GM21390 (cell line): Measurements from ENCODE around the gene GOLGA6L4.
A peak's percentile ranks its signal among the peaks of the same experiment; 100 is the strongest.
"Not testable (repeated sequence)": the region's sequence is repeated elsewhere in the genome, so short reads cannot be mapped to it uniquely, and the experiment has no call there.

ENCODE experiments used
- ATAC-seq: cut with Tn5 transposase; IDR thresholded peaks from one replicate; pipeline ENCODE4 v1.9.1; 2021; ENCODE audit not compliant: unreplicated experiment

Gene GOLGA6L4, protein sequence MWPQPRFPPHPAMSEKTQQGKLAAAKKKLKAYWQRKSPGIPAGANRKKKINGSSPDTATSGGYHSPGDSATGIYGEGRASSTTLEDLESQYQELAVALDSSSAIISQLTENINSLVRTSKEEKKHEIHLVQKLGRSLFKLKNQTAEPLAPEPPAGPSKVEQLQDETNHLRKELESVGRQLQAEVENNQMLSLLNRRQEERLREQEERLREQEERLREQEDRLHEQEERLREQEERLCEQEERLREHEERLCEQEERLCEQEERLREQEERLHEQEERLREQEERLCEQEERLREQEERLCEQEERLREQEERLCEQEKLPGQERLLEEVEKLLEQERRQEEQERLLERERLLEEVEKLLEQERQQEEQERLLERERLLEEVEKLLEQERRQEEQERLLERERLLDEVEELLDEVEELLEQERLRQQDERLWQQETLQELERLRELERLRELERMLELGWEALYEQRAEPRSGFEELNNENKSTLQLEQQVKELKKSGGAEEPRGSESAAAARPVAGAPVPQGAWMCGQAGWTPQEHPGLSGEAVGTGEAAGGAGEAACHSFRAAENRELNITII

DNA sequence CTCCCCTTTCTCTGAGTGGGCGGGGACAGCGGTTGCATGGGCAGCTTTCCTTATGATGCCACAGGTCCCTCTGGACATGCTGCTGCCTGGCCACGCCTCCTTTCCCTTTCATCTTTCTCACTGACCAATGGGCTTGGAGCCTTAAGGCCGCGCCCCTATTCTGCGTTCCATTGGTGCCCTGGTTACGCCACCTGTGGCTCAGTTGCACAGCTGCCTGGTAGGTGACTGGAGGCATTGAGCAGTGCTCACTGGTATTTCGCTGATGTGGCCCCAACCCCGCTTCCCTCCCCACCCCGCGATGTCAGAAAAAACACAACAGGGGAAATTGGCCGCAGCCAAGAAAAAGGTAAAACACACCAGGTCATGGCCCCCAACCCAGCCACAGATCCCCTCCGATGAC is at the start of gene GOLGA6L4:
GOLGA6L4 (plus strand) TSS at position 201 of the 400 bp plus-strand sequence; CDS start at position 263, 62 bp downstream.
- not testable (repeated sequence) for ATAC-seq

DNA sequence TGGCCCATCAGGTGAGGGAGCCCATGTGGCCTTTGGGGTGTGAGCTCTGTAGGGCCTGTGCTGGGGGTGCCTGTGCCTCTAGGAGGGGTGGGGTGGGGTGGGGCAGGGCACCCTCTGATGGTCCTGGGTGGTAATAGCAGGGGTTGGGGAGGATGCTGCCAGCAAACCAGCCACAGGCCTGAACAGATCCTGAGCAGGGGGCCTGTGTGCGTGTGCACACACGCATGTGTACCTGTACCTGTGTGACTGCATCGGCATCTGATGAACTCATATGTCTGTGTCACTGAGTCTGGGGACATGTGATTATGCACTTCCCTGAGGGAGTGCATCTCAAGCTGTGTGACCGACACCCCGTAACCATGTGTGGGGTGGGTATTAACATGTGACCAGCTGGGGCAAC is 42.6 kb upstream of the GOLGA6L4 start:
- ATAC-seq = not testable (repeated sequence)

DNA sequence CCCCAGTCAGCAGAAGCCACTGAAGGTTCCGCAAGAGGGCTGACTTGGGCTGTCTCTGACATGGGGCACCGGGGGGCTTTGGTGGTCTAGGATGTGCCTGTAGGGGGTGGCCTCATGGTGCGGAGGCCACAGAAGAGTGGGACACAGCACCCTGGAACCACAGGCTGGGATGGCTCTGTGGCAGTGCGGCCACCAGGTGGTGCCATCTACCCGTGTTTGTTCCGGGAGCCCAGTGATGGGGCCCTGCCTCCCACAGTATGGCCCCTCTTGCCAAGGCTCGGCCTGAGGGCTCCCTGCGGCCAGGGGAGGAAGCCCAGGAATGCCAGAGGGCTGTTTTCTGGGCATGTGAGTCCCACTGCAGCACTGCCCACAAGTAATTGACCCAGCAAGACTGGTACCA is 40.0 kb upstream of the GOLGA6L4 start:
- ATAC-seq = peak; percentile 85

DNA sequence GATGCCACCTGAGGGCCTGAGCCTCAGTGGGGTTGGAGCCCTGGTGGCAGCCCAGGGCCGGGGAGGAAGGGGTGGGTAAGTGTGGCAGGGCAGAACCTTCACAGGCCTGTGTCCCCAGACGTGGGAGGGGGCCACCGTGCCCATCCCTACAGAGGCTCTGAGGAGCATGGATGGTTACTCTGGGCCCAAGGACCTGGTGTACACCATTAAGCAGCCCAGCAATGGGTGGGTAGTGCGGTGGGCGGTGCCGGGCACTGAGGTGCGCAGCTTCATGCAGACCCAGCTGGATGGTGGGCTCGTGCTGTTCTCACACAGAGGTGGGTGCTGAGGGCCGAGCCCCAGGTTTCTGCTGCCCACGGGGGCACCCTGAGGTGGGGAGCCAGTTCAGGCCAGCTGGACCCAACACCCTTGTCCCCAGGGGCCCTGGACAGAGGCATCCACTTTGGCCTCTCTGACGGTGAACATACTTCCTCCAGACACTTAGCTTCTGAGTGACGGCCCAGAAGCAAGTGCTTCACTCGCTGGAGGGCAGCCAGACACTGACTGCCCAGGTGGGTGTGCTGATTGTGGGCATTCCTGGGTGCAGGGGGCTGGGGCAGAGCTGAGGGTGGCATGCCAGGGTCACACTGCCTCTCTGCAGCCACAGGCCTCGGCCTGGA is 38.9 kb upstream of the GOLGA6L4 start:
- not testable (repeated sequence) for ATAC-seq

DNA sequence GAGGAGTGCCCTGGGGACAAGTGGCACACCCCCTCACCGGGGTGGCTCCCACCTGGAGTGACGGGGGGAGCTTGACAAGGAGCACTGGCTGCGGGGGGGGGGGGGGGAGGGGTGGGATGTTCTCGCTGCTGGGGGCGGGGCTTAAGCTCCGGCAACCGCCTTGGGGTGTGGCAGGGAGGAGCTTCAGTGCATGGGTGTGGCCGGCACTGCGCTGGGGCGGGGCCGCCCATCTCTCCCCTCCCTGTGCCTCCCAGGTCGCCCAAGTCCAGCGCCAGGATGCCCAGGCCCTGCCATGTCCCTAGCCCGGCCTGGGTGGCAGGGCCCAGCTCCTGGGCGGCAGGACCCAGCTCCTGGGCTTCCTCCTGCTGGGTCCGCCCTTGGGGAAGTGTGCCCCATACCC is 35.7 kb upstream of the GOLGA6L4 start:
- ATAC-seq = not testable (repeated sequence)

DNA sequence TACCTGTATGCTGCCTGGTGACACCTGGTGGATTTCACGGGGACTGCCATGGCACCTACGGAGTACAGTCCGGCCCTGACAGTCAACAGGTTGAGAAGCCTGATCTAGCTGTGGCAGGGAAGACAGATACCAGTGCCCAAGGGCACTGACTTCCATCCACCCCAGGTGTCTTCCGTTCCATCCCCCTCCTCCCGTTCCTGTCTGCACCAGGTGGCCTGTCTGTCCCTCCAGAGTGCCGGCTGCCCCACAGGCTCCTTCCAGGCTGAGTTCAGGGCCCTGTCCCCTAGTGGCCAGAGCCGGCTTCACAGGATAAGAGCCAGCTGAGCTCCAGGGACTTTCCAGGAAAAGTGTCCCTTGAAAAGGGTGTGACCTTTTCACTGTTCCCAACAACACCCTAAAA is 10.9 kb downstream of the GOLGA6L4 start:
- ATAC-seq = not testable (repeated sequence)
